ENCODE data around the gene PIKFYVE.

GRCh38 chr2:208354964-208355381 is 88.9 kb downstream of the PIKFYVE start:
- TF ChIP-seq POLR2A (IDR thresholded peaks at IDR 0.05; ENCODE audit: low read depth, low read length) (no peak), CHD4 (IDR thresholded peaks at IDR 0.05) (no peak), ZNF384 (IDR thresholded peaks at IDR 0.05; ENCODE audit: borderline replicate concordance, low read depth, low read length) (no peak), EGR1 (IDR thresholded peaks at IDR 0.05; ENCODE audit: borderline replicate concordance in 1 of 2, low read depth in 2 of 2, low read length in 2 of 2) (no peak), PML (IDR thresholded peaks at IDR 0.05; ENCODE audit: low read length) (no peak), HDGF (IDR thresholded peaks at IDR 0.05) (no peak), CTCF (IDR thresholded peaks at IDR 0.05 in 2 of 3, conservative IDR thresholded peaks at IDR 0.05 in 1 of 3; ENCODE audit: control insufficient read depth in 2 of 3, extremely low read depth in 1 of 3, insufficient read depth in 1 of 3, low read depth in 3 of 3, low read length in 3 of 3) (no peak), SREBF2 (IDR thresholded peaks at IDR 0.05; ENCODE audit: low read length) (no peak)

All from GM12878 (cell line).